Spleen (tissue), 11 donors: Measurements from ENCODE around the gene NUDT3. TPM values are rescaled to one million over a fixed set of nuclear protein-coding genes. Genes with fewer than 3 reads are reported as not detected.
A peak's percentile ranks its signal among the peaks of the same experiment; 100 is the strongest.

Experiments
- DNase-seq: peaks from one replicate; pipeline ENCODE4 v3.0.0-alpha.2; 2020
- H3K27ac ChIP-seq, 8 donors: fragments of 200-600 bp; sonication (generic) in 7 of 8; 1 replicate in 4 of 8; 2 replicates in 4 of 8; pipeline versions ENCODE4 v1.5.0 to v1.8.0; 2016 to 2021; ENCODE audit warnings: inconsistent platforms in 4 of 8, mild to moderate bottlenecking in 4 of 8, moderate library complexity in 1 of 8
- H3K27me3 ChIP-seq, 7 donors: fragments of 200-600 bp; sonication (generic) in 6 of 7; replicated peaks in 1 of 7; 1 replicate in 4 of 7; 2 replicates in 3 of 7; pipeline versions ENCODE4 v1.5.0 to v1.8.0; 2016 to 2021; ENCODE audit warnings: inconsistent platforms in 3 of 7, mild to moderate bottlenecking in 1 of 7
- H3K36me3 ChIP-seq, 6 donors: fragments of 200-600 bp; sonication (generic) in 5 of 6; 1 replicate in 4 of 6; 2 replicates in 2 of 6; pipeline versions ENCODE4 v1.5.0 to v1.8.0; 2016 to 2021; ENCODE audit warnings: inconsistent platforms in 2 of 6
- H3K4me1 ChIP-seq, 6 donors: fragments of 200-600 bp; sonication (generic) in 5 of 6; 1 replicate in 3 of 6; 2 replicates in 3 of 6; pipeline versions ENCODE4 v1.5.0 to v1.8.0; 2016 to 2021; ENCODE audit warnings: inconsistent platforms in 3 of 6
- H3K4me3 ChIP-seq, 8 donors: fragments of 200-600 bp; sonication (generic) in 7 of 8; 1 replicate in 4 of 8; 2 replicates in 4 of 8; pipeline versions ENCODE4 v1.5.0 to v1.8.0; 2016 to 2021; ENCODE audit warnings: inconsistent platforms in 4 of 8, mild to moderate bottlenecking in 4 of 8, moderate library complexity in 2 of 8
- H3K9me3 ChIP-seq, 8 donors: fragments of 200-600 bp; sonication (generic) in 7 of 8; 1 replicate in 4 of 8; 2 replicates in 4 of 8; pipeline versions ENCODE4 v1.5.0 to v1.8.0; 2016 to 2021; ENCODE audit warnings: inconsistent platforms in 4 of 8
- POLR2A ChIP-seq, 3 donors: fragments of 450-650 bp; IDR thresholded peaks; one replicate each; pipeline ENCODE4 v1.5.1; 2017; ENCODE audit warnings: antibody characterized with exemption in 3 of 3, mild to moderate bottlenecking in 1 of 3
- POLR2AphosphoS5 ChIP-seq, 3 donors: sonication (generic); formaldehyde crosslinking; IDR thresholded peaks; one replicate each; pipeline ENCODE4 v1.5.1; 2017; ENCODE audit warnings: antibody characterized with exemption in 3 of 3
- WGBS, 5 donors: extraction: QIAGEN DNeasy Blood & Tissue Kit in 3 of 5; methylation state at CpG; one replicate each; pipeline versions ENCODE4 v1.1.5 to v1.1.7; 2013 to 2018; 5-methylcytosine and 5-hydroxymethylcytosine counted together
- intact Hi-C: fragments of 100-400 bp; cut with DNase I; formaldehyde crosslinking; loops from one replicate; pipeline ENCODE4 v1.15.0; 2023; ENCODE audit warnings: low total_unique reads
- polyA plus RNA-seq, 3 donors: library from polyadenylated mRNA; stranded (reverse); fragments of 200-250 nt; gene quantifications; one replicate each; pipeline ENCODE4 v1.2.1, GENCODE V29; 2013
- total RNA-seq, 7 donors: library from RNA; depleted of rRNA in 3 of 7; stranded (reverse); fragments of >200 nt in 3 of 7; fragmentation: NEBNext Ultra II Directional in 4 of 7; extraction: Animal tissue kit (Norgen Biotek cat#: 25700) in 4 of 7; gene quantifications; one replicate each; pipeline versions ENCODE4 v1.1.0 to v1.2.1, GENCODE V29; 2016 to 2021
- TF ChIP-seq, protein P1 (sequence below), 11 experiments: fragments of 200-600 bp in 7 of 11; fragments of 450-650 bp in 4 of 11; sonication (generic) in 4 of 11; IDR thresholded peaks in 8 of 11; conservative IDR thresholded peaks in 3 of 11; 1 replicate in 7 of 11; 2 replicates in 4 of 11; pipeline versions ENCODE4 v1.4.0 to v1.8.0; 2016 to 2021; ENCODE audit warnings: antibody characterized with exemption in 11 of 11, inconsistent platforms in 4 of 11, mild to moderate bottlenecking in 1 of 11
- donor health status: healthy with polysubstance abuse.
- donor health status: DM: no; HTN: no; CAD: no; lungs with moderate emphysema.
- donor health status: DM: no; HTN: no; CAD: no.
- donor health status: Bipolar disorder and iron deficiency.
- donor health status: healthy.
- donor health status: DM: no; HTN: no; CAD: no.
- donor health status: DM: yes; HTN: yes; CAD: no.

NUDT3 gene
- total and polyA plus RNA-seq, 10 donors: 9.2 to 54.2 (median 37.8) TPM

DNA sequence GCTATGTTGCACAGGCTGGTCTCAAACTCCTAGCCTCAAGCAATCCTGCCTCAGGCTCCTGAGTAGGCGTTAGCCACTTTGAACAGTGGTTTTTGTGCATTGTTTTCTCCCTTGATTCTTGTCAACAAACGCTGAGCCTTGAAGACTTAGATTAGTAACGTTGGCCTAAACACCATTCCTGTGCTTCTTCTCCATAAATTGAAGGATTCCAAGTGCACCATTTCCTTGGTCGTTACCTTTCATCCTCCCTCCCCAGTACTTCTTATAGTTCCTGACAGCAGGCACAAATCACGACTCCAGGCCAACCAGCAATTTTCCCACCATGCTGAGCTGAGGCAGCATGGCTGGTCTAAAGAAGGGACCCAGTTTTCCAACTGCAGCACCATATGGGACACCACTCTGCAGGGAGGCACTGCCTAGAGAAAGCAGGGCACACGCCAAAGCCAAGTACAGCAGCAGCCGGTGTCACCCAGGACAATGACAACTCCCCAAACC lies 24.5 kb upstream of the NUDT3 start:
- TF ChIP-seq, protein P1, sequence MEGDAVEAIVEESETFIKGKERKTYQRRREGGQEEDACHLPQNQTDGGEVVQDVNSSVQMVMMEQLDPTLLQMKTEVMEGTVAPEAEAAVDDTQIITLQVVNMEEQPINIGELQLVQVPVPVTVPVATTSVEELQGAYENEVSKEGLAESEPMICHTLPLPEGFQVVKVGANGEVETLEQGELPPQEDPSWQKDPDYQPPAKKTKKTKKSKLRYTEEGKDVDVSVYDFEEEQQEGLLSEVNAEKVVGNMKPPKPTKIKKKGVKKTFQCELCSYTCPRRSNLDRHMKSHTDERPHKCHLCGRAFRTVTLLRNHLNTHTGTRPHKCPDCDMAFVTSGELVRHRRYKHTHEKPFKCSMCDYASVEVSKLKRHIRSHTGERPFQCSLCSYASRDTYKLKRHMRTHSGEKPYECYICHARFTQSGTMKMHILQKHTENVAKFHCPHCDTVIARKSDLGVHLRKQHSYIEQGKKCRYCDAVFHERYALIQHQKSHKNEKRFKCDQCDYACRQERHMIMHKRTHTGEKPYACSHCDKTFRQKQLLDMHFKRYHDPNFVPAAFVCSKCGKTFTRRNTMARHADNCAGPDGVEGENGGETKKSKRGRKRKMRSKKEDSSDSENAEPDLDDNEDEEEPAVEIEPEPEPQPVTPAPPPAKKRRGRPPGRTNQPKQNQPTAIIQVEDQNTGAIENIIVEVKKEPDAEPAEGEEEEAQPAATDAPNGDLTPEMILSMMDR (IDR thresholded peaks at IDR 0.05 in 8 of 11, conservative IDR thresholded peaks at IDR 0.05 in 3 of 11): no peak
- TF ChIP-seq POLR2AphosphoS5 (IDR thresholded peaks at IDR 0.05) (no peak), POLR2A (IDR thresholded peaks at IDR 0.05) (no peak)
- H3K36me3 ChIP-seq: peaks cover 4 to 71% (median 60%) of the 10 kb centered on the region in 6 donors
- H3K4me3 ChIP-seq: no peak overlapping the region
- intact Hi-C loops: loop anchor here (10.0 kb wide), 1 partner anchor 222 kb away; no protein-coding TSS in a partner anchor
- H3K27me3 ChIP-seq: no peaks in the 10 kb centered on the region
- H3K9me3 ChIP-seq: no peaks in the 10 kb centered on the region
- no peak overlapping the region for H3K27ac ChIP-seq
- peaks cover 0 to 13% (median 5%) of the 10 kb centered on the region in 6 donors for H3K4me1 ChIP-seq
- 77 to 90% (median 79%) methylated on average over 7 of the region's 7 CpGs for WGBS, 5 donors
- no peak for DNase-seq

DNA sequence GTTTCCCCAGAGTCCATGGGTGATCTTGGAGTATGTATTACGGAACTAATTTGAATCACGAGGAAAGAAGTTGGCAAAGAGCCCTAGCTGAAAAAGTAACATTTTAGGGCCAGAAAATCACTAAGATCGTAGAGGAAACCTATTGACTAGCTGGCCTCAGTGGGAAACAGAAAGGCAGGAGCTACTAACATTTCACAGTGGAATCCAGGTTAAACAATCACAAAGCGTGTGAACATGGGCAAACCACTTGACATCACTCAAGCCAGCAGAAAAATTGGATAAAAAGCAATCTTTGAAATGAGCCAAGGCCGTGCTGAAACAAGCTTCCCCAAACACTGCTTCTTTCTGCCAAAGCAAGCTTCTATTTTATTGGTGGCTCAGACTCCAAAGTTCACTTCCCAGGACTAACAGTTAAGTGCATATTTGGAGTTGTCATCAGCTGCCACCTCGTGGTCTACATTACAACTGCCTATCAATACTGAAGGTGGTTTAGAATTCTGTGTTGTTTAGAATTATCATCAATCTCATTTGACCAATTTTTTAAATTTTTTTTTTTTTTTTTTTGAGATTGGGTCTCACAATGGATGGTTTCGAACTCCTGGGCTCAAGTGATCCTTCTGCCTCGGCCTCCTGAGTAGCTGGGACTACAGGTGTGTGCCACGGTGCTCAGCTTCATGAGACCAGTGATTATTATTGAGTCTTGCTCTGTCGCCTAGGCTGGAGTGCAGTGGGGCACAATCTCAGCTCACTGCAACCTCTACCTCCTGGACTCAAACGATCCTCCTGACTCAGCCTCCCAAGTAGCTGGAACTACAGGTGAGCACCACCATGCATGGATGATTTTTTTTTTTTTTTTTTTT lies 22.8 kb upstream of the NUDT3 start:
- peaks cover 0 to 54% (median 44%) of the 10 kb centered on the region in 6 donors for H3K36me3 ChIP-seq
- H3K4me1 ChIP-seq: peaks cover 0 to 12% (median 5%) of the 10 kb centered on the region in 6 donors
- intact Hi-C loops: loop anchor here (2.0 to 10.0 kb wide), 2 partner anchors 166 to 220 kb away; partner anchors contain the start of gene SMIM29
- no peaks in the 10 kb centered on the region for H3K27me3 ChIP-seq
- TF ChIP-seq, protein P1 (IDR thresholded peaks at IDR 0.05 in 8 of 11, conservative IDR thresholded peaks at IDR 0.05 in 3 of 11): peak; percentile 46 to 93 (median 77)
- TF ChIP-seq POLR2AphosphoS5 (IDR thresholded peaks at IDR 0.05) (peak in 1 of 3 donors; percentile 27), POLR2A (IDR thresholded peaks at IDR 0.05) (no peak)
- DNase-seq: no peak
- 51 to 70% (median 60%) methylated on average over 11 of the region's 11 CpGs for WGBS, 5 donors
- H3K4me3 ChIP-seq: no peak overlapping the region
- peak overlapping the region in 7 of 8 donors; percentile 23 to 67 (median 52) for H3K27ac ChIP-seq
- H3K9me3 ChIP-seq: no peaks in the 10 kb centered on the region

DNA sequence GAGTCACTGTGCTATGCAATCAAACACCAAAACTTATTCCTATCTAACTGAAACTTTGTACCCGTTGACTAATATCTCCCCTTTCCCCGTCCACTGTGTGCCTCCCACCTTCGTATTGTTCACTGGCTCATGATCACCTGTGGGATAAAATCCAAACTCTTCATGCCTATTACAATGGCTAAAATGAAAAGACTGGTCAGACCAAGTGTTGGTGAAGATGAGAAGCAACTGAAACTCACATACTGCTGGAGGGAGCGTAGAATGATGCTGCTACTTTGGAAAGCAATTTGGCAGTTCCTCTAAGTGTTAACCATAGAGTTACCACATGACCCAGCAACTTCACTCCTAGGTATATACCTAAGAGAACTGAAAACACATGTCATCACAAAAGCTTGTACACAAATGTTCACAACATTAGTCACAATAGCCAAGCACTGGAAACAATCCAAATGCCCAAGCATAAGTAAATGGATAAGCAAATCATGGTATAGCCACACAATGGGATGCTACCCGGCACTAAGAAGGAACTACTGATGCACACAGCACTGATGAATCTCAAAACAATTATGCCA lies 20.3 kb upstream of the NUDT3 start:
- Histone ChIP-seq H3K9me3 (no peaks in the 10 kb centered on the region), H3K4me3 (no peak overlapping the region), H3K4me1 (peaks cover 0 to 12% (median 5%) of the 10 kb centered on the region in 6 donors), H3K36me3 (peaks cover 0 to 29% (median 19%) of the 10 kb centered on the region in 6 donors), H3K27me3 (no peaks in the 10 kb centered on the region), H3K27ac (no peak overlapping the region)
- intact Hi-C loops: loop anchor here (10.0 kb wide), 1 partner anchor 218 kb away; no protein-coding TSS in a partner anchor
- WGBS, 5 donors: 87 to 91% (median 89%) methylated on average over 5 of the region's 5 CpGs
- TF ChIP-seq, protein P1 (IDR thresholded peaks at IDR 0.05 in 8 of 11, conservative IDR thresholded peaks at IDR 0.05 in 3 of 11): no peak
- TF ChIP-seq POLR2AphosphoS5 (IDR thresholded peaks at IDR 0.05): no peak
- TF ChIP-seq POLR2A (IDR thresholded peaks at IDR 0.05): no peak
- DNase-seq: no peak
